ENCODE data around the gene GNAZ. TPM values are rescaled to one million over a fixed set of nuclear protein-coding genes. Genes with fewer than 3 reads are reported as not detected.

Gene GNAZ
- total RNA-seq, 1 experiment from 2014 or later: 6.0 TPM

DNA sequence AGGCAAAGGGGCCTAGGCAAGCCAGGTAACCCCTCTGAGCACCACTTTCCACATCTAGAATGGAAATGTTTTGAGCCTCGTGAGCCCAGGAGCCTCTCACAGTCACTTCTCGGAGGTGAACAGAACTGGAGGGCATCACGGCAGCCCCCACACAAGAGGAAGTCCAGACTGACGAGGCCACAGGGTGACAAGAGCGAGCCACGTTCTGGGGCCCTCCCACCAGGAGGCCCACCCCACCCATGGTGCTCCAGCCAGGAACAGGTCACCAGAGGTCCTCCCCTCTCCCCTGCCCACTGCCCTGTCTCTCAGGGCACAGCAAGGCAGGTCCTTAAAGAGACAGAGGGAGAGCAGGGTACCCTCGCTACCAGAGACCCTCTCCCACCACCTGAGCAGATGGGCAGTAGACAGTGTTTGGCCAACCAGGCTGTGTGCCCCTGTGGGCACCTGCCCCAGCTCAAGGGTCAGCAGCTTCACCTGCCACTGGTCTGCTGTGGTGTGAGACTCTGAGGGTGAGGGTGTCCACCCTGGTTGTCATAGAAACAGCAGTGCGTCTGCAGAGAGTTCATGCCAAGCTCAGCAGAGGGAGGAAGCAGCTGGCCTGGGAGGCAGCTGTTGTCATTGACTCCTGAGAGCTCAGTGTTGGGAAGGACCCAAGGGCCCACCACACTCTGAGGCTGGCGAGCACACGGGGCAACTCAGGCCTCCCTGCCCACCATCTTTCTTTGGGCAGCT, 40.0 kb downstream of the GNAZ start:
- TF ChIP-seq, protein P1, sequence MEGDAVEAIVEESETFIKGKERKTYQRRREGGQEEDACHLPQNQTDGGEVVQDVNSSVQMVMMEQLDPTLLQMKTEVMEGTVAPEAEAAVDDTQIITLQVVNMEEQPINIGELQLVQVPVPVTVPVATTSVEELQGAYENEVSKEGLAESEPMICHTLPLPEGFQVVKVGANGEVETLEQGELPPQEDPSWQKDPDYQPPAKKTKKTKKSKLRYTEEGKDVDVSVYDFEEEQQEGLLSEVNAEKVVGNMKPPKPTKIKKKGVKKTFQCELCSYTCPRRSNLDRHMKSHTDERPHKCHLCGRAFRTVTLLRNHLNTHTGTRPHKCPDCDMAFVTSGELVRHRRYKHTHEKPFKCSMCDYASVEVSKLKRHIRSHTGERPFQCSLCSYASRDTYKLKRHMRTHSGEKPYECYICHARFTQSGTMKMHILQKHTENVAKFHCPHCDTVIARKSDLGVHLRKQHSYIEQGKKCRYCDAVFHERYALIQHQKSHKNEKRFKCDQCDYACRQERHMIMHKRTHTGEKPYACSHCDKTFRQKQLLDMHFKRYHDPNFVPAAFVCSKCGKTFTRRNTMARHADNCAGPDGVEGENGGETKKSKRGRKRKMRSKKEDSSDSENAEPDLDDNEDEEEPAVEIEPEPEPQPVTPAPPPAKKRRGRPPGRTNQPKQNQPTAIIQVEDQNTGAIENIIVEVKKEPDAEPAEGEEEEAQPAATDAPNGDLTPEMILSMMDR (IDR thresholded peaks at IDR 0.05; ENCODE audit: unreplicated experiment): no peak
- intact Hi-C loops (cut with micrococcal nuclease; ENCODE audit: unreplicated experiment): no loop called here
- H3K4me3 Mint-ChIP-seq (ENCODE audit: low read depth, unreplicated experiment): no peak overlapping the region
- H3K27ac Mint-ChIP-seq (ENCODE audit: unreplicated experiment): no peak overlapping the region
- no peaks in the 10 kb centered on the region for H3K9me3 Mint-ChIP-seq (ENCODE audit: low read depth, unreplicated experiment)
- no peaks in the 10 kb centered on the region for H3K27me3 Mint-ChIP-seq (ENCODE audit: unreplicated experiment)
- CTCF ChIA-PET: no interaction called here
- H3K36me3 Mint-ChIP-seq (ENCODE audit: insufficient read depth, unreplicated experiment): no peaks in the 10 kb centered on the region
- BruUV-seq (replicated peaks): no TSS peak
- H3K4me1 Mint-ChIP-seq (ENCODE audit: low read depth, unreplicated experiment): no peaks in the 10 kb centered on the region
- no peak for DNase-seq

DNA sequence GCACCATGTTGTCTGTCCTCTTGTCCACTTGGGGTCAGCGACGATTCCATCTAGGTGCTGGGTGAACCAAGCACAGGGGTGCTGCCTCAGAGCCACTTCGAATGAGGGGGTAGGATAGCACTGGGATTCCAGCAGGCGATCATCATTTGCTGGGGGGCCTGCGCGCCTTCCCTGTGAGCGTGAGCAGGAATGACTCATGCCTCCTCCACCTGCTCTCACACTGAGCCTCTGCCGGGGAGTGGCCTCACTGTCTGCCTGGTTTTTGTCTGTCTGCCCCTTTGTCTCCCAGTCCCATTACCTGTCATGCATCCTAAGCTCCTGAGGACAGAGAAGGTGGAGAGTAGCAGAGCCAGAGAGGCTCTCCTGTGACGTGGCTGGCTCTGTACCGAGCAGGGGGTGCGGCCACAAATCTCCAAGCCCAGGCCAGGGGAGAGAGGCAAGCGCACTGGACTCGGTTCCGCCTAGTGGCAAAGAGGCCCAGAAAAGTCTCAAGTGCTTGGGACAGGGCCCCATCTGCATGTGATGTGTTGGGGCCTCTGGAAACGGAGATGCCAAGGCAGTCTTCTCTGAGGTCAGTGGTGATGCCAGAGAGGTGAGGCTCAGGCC, 40.7 kb downstream of the GNAZ start:
- Mint-ChIP-seq H3K4me1 (ENCODE audit: low read depth, unreplicated experiment) (no peaks in the 10 kb centered on the region), H3K27me3 (ENCODE audit: unreplicated experiment) (no peaks in the 10 kb centered on the region), H3K9me3 (ENCODE audit: low read depth, unreplicated experiment) (no peaks in the 10 kb centered on the region), H3K36me3 (ENCODE audit: insufficient read depth, unreplicated experiment) (no peaks in the 10 kb centered on the region), H3K4me3 (ENCODE audit: low read depth, unreplicated experiment) (no peak overlapping the region), H3K27ac (ENCODE audit: unreplicated experiment) (no peak overlapping the region)
- CTCF ChIA-PET: no interaction called here
- DNase-seq: no peak
- intact Hi-C loops (cut with micrococcal nuclease; ENCODE audit: unreplicated experiment): no loop called here
- TF ChIP-seq, protein P1 (IDR thresholded peaks at IDR 0.05; ENCODE audit: unreplicated experiment): no peak
- BruUV-seq (replicated peaks): no TSS peak

DNA sequence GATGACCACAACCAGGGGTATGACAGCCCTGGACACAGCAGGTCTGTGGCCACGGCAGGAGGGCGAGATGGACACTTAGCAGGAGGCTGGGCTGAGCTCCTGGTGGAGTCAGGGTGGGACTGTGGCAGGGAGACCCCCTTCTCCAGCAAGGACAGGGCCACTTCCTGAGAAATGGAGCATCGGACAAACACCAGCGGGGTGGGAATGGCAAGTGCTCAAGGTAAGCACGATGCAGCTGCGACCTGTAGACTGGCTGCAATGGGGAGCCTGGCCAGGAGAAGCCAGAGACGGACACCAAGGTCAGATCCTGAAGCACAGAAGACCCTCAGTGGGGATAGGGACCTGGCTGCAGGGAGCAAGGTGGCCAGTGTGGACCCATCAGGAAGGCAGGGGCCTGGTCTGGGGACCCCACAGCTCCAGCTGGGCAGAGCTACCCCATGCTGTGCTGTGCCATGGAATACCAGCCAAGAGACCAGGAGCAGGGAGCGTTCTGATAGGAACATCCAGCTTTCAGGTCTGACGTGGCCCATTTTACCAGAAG, 42.2 kb downstream of the GNAZ start:
- Mint-ChIP-seq H3K9me3 (ENCODE audit: low read depth, unreplicated experiment) (no peaks in the 10 kb centered on the region), H3K4me1 (ENCODE audit: low read depth, unreplicated experiment) (no peaks in the 10 kb centered on the region), H3K27me3 (ENCODE audit: unreplicated experiment) (no peaks in the 10 kb centered on the region), H3K27ac (ENCODE audit: unreplicated experiment) (no peak overlapping the region), H3K4me3 (ENCODE audit: low read depth, unreplicated experiment) (no peak overlapping the region), H3K36me3 (ENCODE audit: insufficient read depth, unreplicated experiment) (no peaks in the 10 kb centered on the region)
- BruUV-seq (replicated peaks): no TSS peak
- CTCF ChIA-PET: no interaction called here
- TF ChIP-seq, protein P1 (IDR thresholded peaks at IDR 0.05; ENCODE audit: unreplicated experiment): no peak
- DNase-seq: no peak
- intact Hi-C loops (cut with micrococcal nuclease; ENCODE audit: unreplicated experiment): no loop called here

DNA sequence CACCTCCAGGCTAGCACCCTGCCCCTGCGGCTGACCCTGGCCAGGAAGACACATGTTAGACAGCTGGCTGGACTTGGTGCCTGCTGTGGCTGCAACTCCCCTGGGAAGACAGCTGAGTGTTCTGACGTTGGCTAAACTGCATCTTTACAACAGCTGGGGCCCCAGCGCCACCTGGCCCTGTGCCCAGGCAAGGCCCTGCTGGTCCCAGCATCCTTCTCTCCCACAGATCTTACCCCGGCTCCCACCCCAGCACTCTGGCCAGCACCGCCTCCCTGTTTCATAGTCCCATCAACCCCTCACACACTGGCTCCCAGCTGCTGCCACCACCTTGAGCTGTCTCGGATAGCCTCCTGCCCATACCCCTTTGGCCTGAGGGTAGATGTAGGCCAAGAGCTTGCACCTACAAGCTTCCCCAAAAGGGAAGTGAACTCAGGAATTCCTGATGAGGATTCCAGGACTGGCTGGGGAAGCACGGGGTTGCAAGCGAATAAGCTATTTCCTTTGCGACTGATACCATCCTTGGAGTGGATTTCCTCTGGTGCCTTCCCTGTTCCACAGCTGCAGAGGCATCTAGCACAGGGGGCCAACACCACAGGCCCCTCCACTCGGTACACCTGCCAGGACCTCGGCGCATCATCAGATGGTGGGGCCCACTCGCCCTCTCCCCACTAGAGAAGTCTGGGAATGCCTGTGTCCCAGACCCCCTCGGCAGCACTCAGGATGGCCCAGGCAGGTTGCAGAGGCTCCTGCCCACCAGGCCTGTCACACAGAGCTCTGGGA, 42.9 kb downstream of the GNAZ start:
- no TSS peak for BruUV-seq (replicated peaks)
- intact Hi-C loops (cut with micrococcal nuclease; ENCODE audit: unreplicated experiment): no loop called here
- TF ChIP-seq, protein P1 (IDR thresholded peaks at IDR 0.05; ENCODE audit: unreplicated experiment): no peak
- H3K36me3 Mint-ChIP-seq (ENCODE audit: insufficient read depth, unreplicated experiment): no peaks in the 10 kb centered on the region
- DNase-seq: no peak
- H3K27me3 Mint-ChIP-seq (ENCODE audit: unreplicated experiment): no peaks in the 10 kb centered on the region
- CTCF ChIA-PET: no interaction called here
- no peaks in the 10 kb centered on the region for H3K4me1 Mint-ChIP-seq (ENCODE audit: low read depth, unreplicated experiment)
- no peak overlapping the region for H3K4me3 Mint-ChIP-seq (ENCODE audit: low read depth, unreplicated experiment)
- H3K27ac Mint-ChIP-seq (ENCODE audit: unreplicated experiment): no peak overlapping the region
- H3K9me3 Mint-ChIP-seq (ENCODE audit: low read depth, unreplicated experiment): no peaks in the 10 kb centered on the region

Measured in Calu3 (cell line).